GM18505 (cell line): ENCODE data around the gene WNT5A.

ENCODE experiments used
- ATAC-seq: cut with Tn5 transposase; IDR thresholded peaks from one replicate; pipeline ENCODE4 v1.9.1; 2021; ENCODE audit not compliant: unreplicated experiment
- POLR2A ChIP-seq: IDR thresholded peaks from 4 replicates; pipeline ENCODE4 v1.6.1; 2011; ENCODE audit warnings: borderline replicate concordance; ENCODE audit not compliant: insufficient read depth, insufficient read length; ENCODE audit errors: extremely low read depth

Gene WNT5A

GRCh38 chr3:55486857-55487380 is at the start of gene WNT5A:
Gene WNT5A, minus strand, starts transcription at chr3:55487306. Its CDS starts 321 bp downstream, at chr3:55486985.
- TF ChIP-seq POLR2A = no peak
- no peak for ATAC-seq

- TF ChIP-seq POLR2A = no peak
- no peak for ATAC-seq
Measured at GRCh38 chr3:55534876-55535275, 47.8 kb upstream of the WNT5A start.

- TF ChIP-seq POLR2A = no peak
- ATAC-seq = no peak
Measured at GRCh38 chr3:55532806-55533205, 45.7 kb upstream of the WNT5A start.

- no peak for TF ChIP-seq POLR2A
- no peak for ATAC-seq
Measured at GRCh38 chr3:55531321-55531720, 44.2 kb upstream of the WNT5A start.

- no peak for ATAC-seq
Measured at GRCh38 chr3:55527361-55527760, 40.3 kb upstream of the WNT5A start.

GRCh38 chr3:55526332-55527030 is 39.4 kb upstream of the WNT5A start:
- ATAC-seq = no peak
- TF ChIP-seq POLR2A = no peak

More at GRCh38 chr3:55527361-55527760, 40.3 kb upstream of the WNT5A start:
- TF ChIP-seq POLR2A = no peak

- TF ChIP-seq POLR2A = no peak
- no peak for ATAC-seq
Measured at GRCh38 chr3:55525436-55525835, 38.3 kb upstream of the WNT5A start.

- ATAC-seq = no peak
Measured at GRCh38 chr3:55524565-55525244, 37.6 kb upstream of the WNT5A start.

GRCh38 chr3:55523471-55523870 is 36.4 kb upstream of the WNT5A start:
- TF ChIP-seq POLR2A = no peak
- ATAC-seq = no peak

More at GRCh38 chr3:55524565-55525244, 37.6 kb upstream of the WNT5A start:
- TF ChIP-seq POLR2A = no peak

- no peak for ATAC-seq
Measured at GRCh38 chr3:55521738-55522421, 34.8 kb upstream of the WNT5A start.

GRCh38 chr3:55521064-55521737 is 34.1 kb upstream of the WNT5A start:
- ATAC-seq = no peak
- no peak for TF ChIP-seq POLR2A

More at GRCh38 chr3:55521738-55522421, 34.8 kb upstream of the WNT5A start:
- TF ChIP-seq POLR2A = no peak

- no peak for ATAC-seq
- no peak for TF ChIP-seq POLR2A
Measured at GRCh38 chr3:55519019-55519418, 31.9 kb upstream of the WNT5A start.

GRCh38 chr3:55518451-55518850 is 31.3 kb upstream of the WNT5A start:
- TF ChIP-seq POLR2A = no peak
- no peak for ATAC-seq
